IMR-90 (cell line): ENCODE results near the gene TEX35. TPM values are rescaled to one million over a fixed set of nuclear protein-coding genes. Genes with fewer than 3 reads are reported as not detected.

Experiments used
- ATAC-seq: fragments of 200-7000 bp; cut with Tn5 transposase; 2 replicates; pipeline ENCODE4 v1.9.1; 2020; ENCODE audit warnings: low read depth, mild to moderate bottlenecking, moderate library complexity
- BruUV-seq: library from RNA; stranded (reverse); fragments of 400-500 nt; replicated peaks from 2 replicates; lab custom pipeline; 2021; lab: Mats Ljungman, UMichigan
- CTCF ChIA-PET: fragments of 300-600 bp; formaldehyde crosslinking; extraction: SDS; loops from one replicate; lab custom pipeline; 2021; ENCODE audit warnings: antibody characterized with exemption; lab: Yijun Ruan, JAX
- POLR2A ChIA-PET: fragments of 300-600 bp; sonication (Branson Sonifier 250); formaldehyde crosslinking; loops from one replicate; lab custom pipeline; 2022; ENCODE audit warnings: antibody characterized with exemption; ENCODE audit not compliant: unreplicated experiment; lab: Charles Lee
- DNase-seq: peaks from one replicate; pipeline ENCODE4 v3.0.0; 2013
- H2AFZ ChIP-seq: replicated peaks from 2 replicates; pipeline ENCODE3; 2013; ENCODE audit warnings: low read length, mild to moderate bottlenecking; ENCODE audit not compliant: poor library complexity
- H2AK5ac ChIP-seq: 2 replicates; pipeline ENCODE4 v1.6.1; 2013; ENCODE audit warnings: low read depth, low read length, inconsistent platforms
- H2AK9ac ChIP-seq: replicated peaks from 2 replicates; pipeline ENCODE3; 2013; ENCODE audit warnings: mild to moderate bottlenecking, low read depth, low read length, moderate library complexity; ENCODE audit not compliant: poor library complexity
- H2BK120ac ChIP-seq: 2 replicates; pipeline ENCODE4 v1.6.1; 2013; ENCODE audit warnings: low read depth, low read length, inconsistent platforms
- H2BK15ac ChIP-seq: 3 replicates; pipeline ENCODE4 v1.6.1; 2013; ENCODE audit warnings: low read depth, low read length, inconsistent platforms
- H2BK20ac ChIP-seq: 2 replicates; pipeline ENCODE4 v1.6.1; 2013; ENCODE audit warnings: low read depth, mild to moderate bottlenecking, inconsistent platforms, low read length, moderate library complexity
- H2BK5ac ChIP-seq: 2 replicates; pipeline ENCODE4 v1.6.1; 2013; ENCODE audit warnings: mild to moderate bottlenecking, low read depth, low read length, inconsistent platforms; ENCODE audit not compliant: poor library complexity, severe bottlenecking
- H3K14ac ChIP-seq: replicated peaks from 2 replicates; pipeline ENCODE4 v1.6.1; 2013; ENCODE audit warnings: low read depth, low read length, inconsistent platforms
- H3K18ac ChIP-seq: 2 replicates; pipeline ENCODE4 v1.6.1; 2013; ENCODE audit warnings: low read depth, low read length, control low read depth
- H3K23ac ChIP-seq: 2 replicates; pipeline ENCODE4 v1.6.1; 2013; ENCODE audit warnings: low read depth, low read length, inconsistent platforms
- H3K27ac ChIP-seq: 2 replicates; pipeline ENCODE4 v1.5.1; 2013; ENCODE audit warnings: mild to moderate bottlenecking, control low read depth, low read length; ENCODE audit not compliant: insufficient read depth
- H3K27me3 ChIP-seq: 2 replicates; pipeline ENCODE4 v1.6.1; 2013; ENCODE audit warnings: low read length; ENCODE audit not compliant: control insufficient read depth, insufficient read depth
- H3K36me3 ChIP-seq: 2 replicates; pipeline ENCODE4 v1.6.1; 2013; ENCODE audit warnings: low read length, mixed read lengths; ENCODE audit not compliant: control insufficient read depth, insufficient read depth
- H3K4ac ChIP-seq: 2 replicates; pipeline ENCODE4 v1.6.1; 2013; ENCODE audit warnings: low read depth, low read length, inconsistent platforms
- H3K4me1 ChIP-seq: 2 replicates; pipeline ENCODE4 v1.6.1; 2013; ENCODE audit warnings: low read length, mixed read lengths; ENCODE audit not compliant: control insufficient read depth, insufficient read depth
- H3K4me2 ChIP-seq: 2 replicates; pipeline ENCODE4 v1.6.1; 2013; ENCODE audit warnings: low read depth, mild to moderate bottlenecking, control low read depth, low read length, moderate library complexity
- H3K4me3 ChIP-seq: 2 replicates; pipeline ENCODE4 v1.5.1; 2013; ENCODE audit warnings: low read depth, mild to moderate bottlenecking, control low read depth, low read length, moderate library complexity; ENCODE audit not compliant: insufficient read depth
- H3K56ac ChIP-seq: 2 replicates; pipeline ENCODE4 v1.6.1; 2013; ENCODE audit warnings: low read length, inconsistent platforms; ENCODE audit not compliant: insufficient read depth; ENCODE audit errors: extremely low read depth
- H3K79me1 ChIP-seq, 2 experiments: 2 replicates each; pipeline ENCODE4 v1.6.1; 2013; ENCODE audit warnings: low read length in 2 of 2, inconsistent platforms in 1 of 2, low read depth in 1 of 2
- H3K9ac ChIP-seq: 2 replicates; pipeline ENCODE4 v1.6.1; 2013; ENCODE audit warnings: low read depth, low read length, control low read depth
- H3K9me1 ChIP-seq: 2 replicates; pipeline ENCODE4 v1.6.1; 2013; ENCODE audit warnings: low read length, inconsistent platforms; ENCODE audit not compliant: insufficient read depth
- H3K9me3 ChIP-seq: 2 replicates; pipeline ENCODE4 v1.6.1; 2013; ENCODE audit warnings: low read length; ENCODE audit not compliant: control insufficient read depth, insufficient read depth
- H4K20me1 ChIP-seq: 2 replicates; pipeline ENCODE4 v1.6.1; 2013; ENCODE audit warnings: low read length, inconsistent platforms; ENCODE audit not compliant: insufficient read depth
- H4K5ac ChIP-seq: 2 replicates; pipeline ENCODE4 v1.6.1; 2013; ENCODE audit warnings: mild to moderate bottlenecking, low read depth, low read length, control low read depth
- H4K8ac ChIP-seq, 2 experiments: 2 replicates each; pipeline ENCODE4 v1.6.1; 2013; ENCODE audit warnings: low read depth in 2 of 2, low read length in 2 of 2, control low read depth in 1 of 2, inconsistent platforms in 1 of 2
- H4K91ac ChIP-seq: 2 replicates; pipeline ENCODE4 v1.6.1; 2013; ENCODE audit warnings: low read depth, low read length, inconsistent platforms; ENCODE audit not compliant: insufficient read depth
- BHLHE40 ChIP-seq: fragments of 150-350 bp; IDR thresholded peaks from 2 replicates; pipeline ENCODE4 v1.6.1; 2016; ENCODE audit warnings: mild to moderate bottlenecking, low read depth, low read length
- CHD1 ChIP-seq: IDR thresholded peaks from 2 replicates; pipeline ENCODE4 v1.6.1; 2012; ENCODE audit warnings: low read depth, low read length, improper control_type of control experiment
- CTCF ChIP-seq: conservative IDR thresholded peaks from 2 replicates; pipeline ENCODE4 v1.5.1; 2012; ENCODE audit warnings: mild to moderate bottlenecking, low read depth, low read length, improper control_type of control experiment
- FOS ChIP-seq: fragments of 150-350 bp; IDR thresholded peaks from 2 replicates; pipeline ENCODE4 v1.6.1; 2016; ENCODE audit warnings: low read depth, low read length
- MAFK ChIP-seq: IDR thresholded peaks from 2 replicates; pipeline ENCODE4 v1.6.1; 2012; ENCODE audit warnings: low read depth, low read length, improper control_type of control experiment
- MAZ ChIP-seq: IDR thresholded peaks from 2 replicates; pipeline ENCODE4 v1.6.1; 2012; ENCODE audit warnings: low read depth, mild to moderate bottlenecking, low read length, improper control_type of control experiment, moderate library complexity, borderline replicate concordance
- MXI1 ChIP-seq: IDR thresholded peaks from 2 replicates; pipeline ENCODE4 v1.6.1; 2012; ENCODE audit warnings: low read depth, mild to moderate bottlenecking, low read length, moderate library complexity, borderline replicate concordance
- RCOR1 ChIP-seq: IDR thresholded peaks from 2 replicates; pipeline ENCODE4 v1.6.1; 2012; ENCODE audit warnings: mild to moderate bottlenecking, low read length, improper control_type of control experiment; ENCODE audit not compliant: insufficient replicate concordance
- RFX5 ChIP-seq: IDR thresholded peaks from 2 replicates; pipeline ENCODE4 v1.8.0; 2012; ENCODE audit warnings: low read depth, mild to moderate bottlenecking, low read length, moderate library complexity
- SMC3 ChIP-seq: fragments of 150-350 bp; IDR thresholded peaks from 2 replicates; pipeline ENCODE4 v1.6.1; 2016; ENCODE audit warnings: low read depth, mild to moderate bottlenecking, antibody characterized with exemption, low read length, moderate library complexity
- USF2 ChIP-seq: fragments of 150-350 bp; IDR thresholded peaks from 2 replicates; pipeline ENCODE4 v1.6.1; 2017; ENCODE audit warnings: mild to moderate bottlenecking, antibody characterized with exemption, low read length, low read depth
- WGBS, 2 experiments: methylation state at CpG; one replicate each; pipeline versions ENCODE4 v1.1.5 to v1.1.7; 2013; ENCODE audit warnings: missing lambda C conversion rate in 2 of 2; ENCODE audit not compliant: insufficient read length in 1 of 2; ENCODE audit errors: extremely low coverage in 2 of 2; 5-methylcytosine and 5-hydroxymethylcytosine counted together
- dilution Hi-C: fragments of 300-500 bp; cut with HindIII; formaldehyde crosslinking; loops from one replicate; pipeline ENCODE4 v1.14.3; 2018; ENCODE audit warnings: low sequenced_read_pairs; ENCODE audit not compliant: unreplicated experiment
- in situ Hi-C: fragments of 300-500 bp; cut with MboI; formaldehyde crosslinking; loops from 3 replicates; pipeline ENCODE4 v1.14.3; 2019; ENCODE audit warnings: low sequenced_read_pairs, inconsistent platforms, mixed read lengths
- intact Hi-C: fragments of 100-400 bp; cut with micrococcal nuclease; formaldehyde crosslinking; loops from 2 replicates; pipeline ENCODE4 v1.10.0; 2022
- polyA plus RNA-seq, 3 experiments: library from polyadenylated mRNA; depleted of rRNA; stranded (reverse); fragments of >200 nt; gene quantifications; 2 replicates each; pipeline ENCODE4 v1.2.3, GENCODE V29; 2012; ENCODE audit warnings: low replicate concordance in 1 of 3
- total RNA-seq: library from RNA; depleted of rRNA; stranded (reverse); fragments of >200 nt; gene quantifications from 2 replicates; pipeline ENCODE4 v1.2.3, GENCODE V29; 2012
- TF ChIP-seq, protein P1 (sequence below): fragments of 150-350 bp; IDR thresholded peaks from 2 replicates; pipeline ENCODE4 v1.6.1; 2016; ENCODE audit warnings: low read depth, mild to moderate bottlenecking, low read length, moderate library complexity, borderline replicate concordance

TEX35 gene
- total and polyA plus RNA-seq, 2 of the 4 experiments (the other 2 are of a cell fraction) = 0.05 TPM; not detected in 1

DNA sequence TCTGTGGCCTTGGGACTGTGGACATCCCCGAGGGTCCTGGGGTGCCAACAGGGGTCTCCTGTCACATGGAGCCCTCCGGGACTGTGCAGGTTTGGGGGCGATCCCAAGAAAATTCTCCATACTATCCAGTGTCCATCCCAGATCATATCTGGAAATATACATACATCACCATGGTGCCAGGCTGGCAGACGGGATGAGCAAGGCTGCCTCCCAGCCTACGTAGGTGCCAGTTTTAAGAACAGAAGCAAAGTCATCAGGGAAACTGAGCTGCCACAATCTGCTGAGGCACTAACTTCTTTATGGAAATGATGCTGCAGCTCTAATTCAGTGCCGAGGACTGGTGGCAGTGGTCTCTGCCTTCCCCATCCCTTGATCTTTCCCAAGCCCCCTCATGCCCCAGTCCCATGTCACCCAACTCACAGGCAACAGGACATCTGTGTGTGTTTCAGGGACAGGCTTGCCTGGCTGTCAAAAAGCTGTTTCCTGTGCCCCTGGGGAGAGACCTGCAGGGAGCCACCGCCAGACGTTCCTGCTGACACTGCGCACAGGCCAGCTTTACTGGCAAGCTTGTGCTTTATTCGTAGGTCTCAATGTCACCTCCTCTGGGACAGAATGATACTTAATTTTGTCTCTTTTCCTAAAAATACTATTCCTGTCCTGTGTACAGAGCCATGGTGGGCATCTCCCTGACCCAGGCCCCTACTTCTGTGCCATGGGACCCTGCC is 15.5 kb downstream of the TEX35 start (continued):
- TF ChIP-seq RCOR1 = no peak

- POLR2A ChIA-PET = no interaction called here
- in situ Hi-C loops = no loop called here
Observed at GRCh38 chr1:178528953-178529335, 16.0 kb downstream of the TEX35 start.

More at GRCh38 chr1:178528953-178529335, 16.0 kb downstream of the TEX35 start:
- no peak overlapping the region for H3K18ac ChIP-seq
- CTCF ChIA-PET = no interaction called here
- no peak overlapping the region for H4K5ac ChIP-seq
- peak overlapping the region; percentile 2; the same call in 1 of the 2 replicates for H2BK20ac ChIP-seq
- no TSS peak for BruUV-seq
- H3K9me1 ChIP-seq = peaks cover 6% of the 10 kb centered on the region; the same call in 1 of the 2 replicates
- no peak overlapping the region for H4K91ac ChIP-seq
- H3K9me3 ChIP-seq = no peaks in the 10 kb centered on the region
- no peak overlapping the region for H2AFZ ChIP-seq
- no peak overlapping the region for H3K23ac ChIP-seq
- no peak overlapping the region for H3K9ac ChIP-seq
- H2BK120ac ChIP-seq = peak overlapping the region; percentile 6; the same call in 1 of the 2 replicates
- no peak overlapping the region; the same call in 1 of the 2 replicates for H3K4ac ChIP-seq
- TF ChIP-seq FOS = no peak
- no peak for TF ChIP-seq RFX5
- no peak for TF ChIP-seq CHD1
- TF ChIP-seq BHLHE40 = no peak
- TF ChIP-seq MXI1 = no peak
- no peak for TF ChIP-seq CTCF
- no peak for TF ChIP-seq SMC3
- no peak for TF ChIP-seq RCOR1
- TF ChIP-seq MAFK = no peak
- TF ChIP-seq, protein P1, sequence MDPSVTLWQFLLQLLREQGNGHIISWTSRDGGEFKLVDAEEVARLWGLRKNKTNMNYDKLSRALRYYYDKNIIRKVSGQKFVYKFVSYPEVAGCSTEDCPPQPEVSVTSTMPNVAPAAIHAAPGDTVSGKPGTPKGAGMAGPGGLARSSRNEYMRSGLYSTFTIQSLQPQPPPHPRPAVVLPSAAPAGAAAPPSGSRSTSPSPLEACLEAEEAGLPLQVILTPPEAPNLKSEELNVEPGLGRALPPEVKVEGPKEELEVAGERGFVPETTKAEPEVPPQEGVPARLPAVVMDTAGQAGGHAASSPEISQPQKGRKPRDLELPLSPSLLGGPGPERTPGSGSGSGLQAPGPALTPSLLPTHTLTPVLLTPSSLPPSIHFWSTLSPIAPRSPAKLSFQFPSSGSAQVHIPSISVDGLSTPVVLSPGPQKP = no peak
- TF ChIP-seq MAZ = no peak
- TF ChIP-seq USF2 = no peak
- no peak overlapping the region for H3K14ac ChIP-seq
- no peaks in the 10 kb centered on the region; the same call in 1 of the 2 replicates for H4K20me1 ChIP-seq
- H2AK5ac ChIP-seq = peak overlapping the region; percentile 16; the same call in 1 of the 2 replicates
- no peaks in the 10 kb centered on the region for H3K36me3 ChIP-seq
- H4K8ac ChIP-seq = no peak overlapping the region
- no peaks in the 10 kb centered on the region for H3K27me3 ChIP-seq
- intact Hi-C loops = no loop called here
- DNase-seq (no peak), ATAC-seq (no peak)
- 80% methylated on average over 1 of the region's 4 CpGs; no CpG with 5 or more reads in 1 of the 2 experiments for WGBS, 2 experiments
- H3K27ac ChIP-seq = no peak overlapping the region
- no peak overlapping the region for H2BK5ac ChIP-seq
- H3K4me2 ChIP-seq = no peak overlapping the region
- dilution Hi-C loops = no loop called here
- peaks cover 14% of the 10 kb centered on the region for H3K4me1 ChIP-seq
- no peak overlapping the region for H2AK9ac ChIP-seq
- no peak overlapping the region for H3K56ac ChIP-seq
- H2BK15ac ChIP-seq = no peak overlapping the region
- no peak overlapping the region for H3K4me3 ChIP-seq
- H3K79me1 ChIP-seq = no peaks in the 10 kb centered on the region
